Ovary (tissue), 3 donors: Measurements from ENCODE around the gene ALOX12.

Experiments
- CTCF ChIP-seq, 3 donors: fragments of 450-650 bp in 2 of 3; fragments of 200-600 bp in 1 of 3; IDR thresholded peaks; one replicate each; pipeline versions ENCODE4 v1.5.1 to v1.8.0; 2016 to 2022; ENCODE audit warnings: antibody characterized with exemption in 3 of 3, mild to moderate bottlenecking in 1 of 3
- POLR2A ChIP-seq: fragments of 450-650 bp; IDR thresholded peaks from one replicate; pipeline ENCODE4 v1.6.1; 2017; ENCODE audit warnings: antibody characterized with exemption, mild to moderate bottlenecking, moderate library complexity
- donor health status: DM: no; HTN: no; CAD: no.

- TF ChIP-seq CTCF (IDR thresholded peaks at IDR 0.05): no peak
- TF ChIP-seq POLR2A: no peak
These were observed 60.5 kb downstream of the ALOX12 start for GRCh38 chr17:7056386-7056785.
